ENCODE data around the gene KREMEN1. TPM values are rescaled to one million over a fixed set of nuclear protein-coding genes. Genes with fewer than 3 reads are reported as not detected.

The KREMEN1 gene
- total and polyA plus RNA-seq, 10 of the 15 experiments (the other 5 are each of a cell fraction or from before 2014, with no cell fraction given) = 0.10 to 2.5 (median 0.20) TPM; not detected in 1

GRCh38 chr22:29130476-29130875 lies 57.6 kb downstream of the KREMEN1 start (continued):
- TF ChIP-seq USF2 (IDR thresholded peaks at IDR 0.05; ENCODE audit: borderline replicate concordance, low read depth, low read length) (no peak), TCF3 (IDR thresholded peaks at IDR 0.05; ENCODE audit: borderline replicate concordance, insufficient read depth, low read depth, low read length) (no peak), SIN3A (IDR thresholded peaks at IDR 0.05; ENCODE audit: low read depth, low read length) (no peak), SMAD5 (IDR thresholded peaks at IDR 0.05; ENCODE audit: low read depth) (no peak)

DNA sequence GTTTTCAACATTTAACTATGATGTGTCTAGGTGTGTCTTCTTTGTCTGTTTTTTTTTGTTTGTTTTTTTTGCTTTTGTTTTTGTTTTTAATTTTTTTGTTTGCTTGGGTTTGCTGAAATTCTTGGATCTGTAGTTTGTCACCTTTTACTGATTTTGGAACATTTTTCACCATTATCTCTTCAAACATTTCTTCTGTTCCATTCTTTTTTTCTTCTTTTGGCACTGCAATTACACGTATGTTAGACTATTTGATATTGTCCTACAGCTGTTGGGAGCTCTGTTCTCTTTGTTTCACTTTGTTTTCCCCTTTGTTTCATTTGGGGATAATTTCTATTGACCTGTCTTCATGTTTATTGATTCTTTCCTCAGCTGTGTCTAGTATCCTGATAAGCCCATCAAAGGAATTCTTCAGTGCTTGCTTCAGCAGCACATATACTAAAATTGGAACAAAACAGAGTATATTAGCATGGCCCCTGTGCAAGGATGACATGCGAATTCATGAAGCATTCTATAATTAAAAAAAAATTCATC lies 60.8 kb downstream of the KREMEN1 start:
- intact Hi-C loops (cut with micrococcal nuclease; ENCODE audit: unreplicated experiment) = no loop called here
- in situ Hi-C loops (cut with MboI) = no loop called here
- H4K20me1 ChIP-seq (ENCODE audit: control insufficient read depth, insufficient read depth) = no peaks in the 10 kb centered on the region
- H3K27ac ChIP-seq (ENCODE audit: control insufficient read depth, insufficient read depth) = no peak overlapping the region
- H3K4me3 ChIP-seq = no peak overlapping the region
- H2AFZ ChIP-seq (ENCODE audit: control insufficient read depth, low read depth, low read length) = no peak overlapping the region
- no peaks in the 10 kb centered on the region for H3K36me3 ChIP-seq (ENCODE audit: control insufficient read depth in 2 of 2, insufficient read depth in 2 of 2, low read length in 1 of 2)
- H3K9me3 ChIP-seq (replicated peaks; ENCODE audit: control insufficient read depth, insufficient read depth, low read length) = no peaks in the 10 kb centered on the region
- BruUV-seq (replicated peaks) = no TSS peak
- H3K4me2 ChIP-seq (ENCODE audit: control insufficient read depth, insufficient read depth) = no peak overlapping the region
- TF ChIP-seq RB1 (IDR thresholded peaks at IDR 0.05; ENCODE audit: borderline replicate concordance) = no peak
- TF ChIP-seq RCOR1 (conservative IDR thresholded peaks at IDR 0.05; ENCODE audit: low read depth, low read length) = no peak
- TF ChIP-seq, protein P1, sequence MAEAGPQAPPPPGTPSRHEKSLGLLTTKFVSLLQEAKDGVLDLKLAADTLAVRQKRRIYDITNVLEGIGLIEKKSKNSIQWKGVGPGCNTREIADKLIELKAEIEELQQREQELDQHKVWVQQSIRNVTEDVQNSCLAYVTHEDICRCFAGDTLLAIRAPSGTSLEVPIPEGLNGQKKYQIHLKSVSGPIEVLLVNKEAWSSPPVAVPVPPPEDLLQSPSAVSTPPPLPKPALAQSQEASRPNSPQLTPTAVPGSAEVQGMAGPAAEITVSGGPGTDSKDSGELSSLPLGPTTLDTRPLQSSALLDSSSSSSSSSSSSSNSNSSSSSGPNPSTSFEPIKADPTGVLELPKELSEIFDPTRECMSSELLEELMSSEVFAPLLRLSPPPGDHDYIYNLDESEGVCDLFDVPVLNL (IDR thresholded peaks at IDR 0.05; ENCODE audit: low read depth, low read length) = no peak
- no peak for TF ChIP-seq EZH2 (IDR thresholded peaks at IDR 0.05; ENCODE audit: borderline replicate concordance, control insufficient read depth, low read depth, low read length)
- no peak for TF ChIP-seq POLR2A (IDR thresholded peaks at IDR 0.05; ENCODE audit: low read depth, low read length)
- TF ChIP-seq, protein P2, sequence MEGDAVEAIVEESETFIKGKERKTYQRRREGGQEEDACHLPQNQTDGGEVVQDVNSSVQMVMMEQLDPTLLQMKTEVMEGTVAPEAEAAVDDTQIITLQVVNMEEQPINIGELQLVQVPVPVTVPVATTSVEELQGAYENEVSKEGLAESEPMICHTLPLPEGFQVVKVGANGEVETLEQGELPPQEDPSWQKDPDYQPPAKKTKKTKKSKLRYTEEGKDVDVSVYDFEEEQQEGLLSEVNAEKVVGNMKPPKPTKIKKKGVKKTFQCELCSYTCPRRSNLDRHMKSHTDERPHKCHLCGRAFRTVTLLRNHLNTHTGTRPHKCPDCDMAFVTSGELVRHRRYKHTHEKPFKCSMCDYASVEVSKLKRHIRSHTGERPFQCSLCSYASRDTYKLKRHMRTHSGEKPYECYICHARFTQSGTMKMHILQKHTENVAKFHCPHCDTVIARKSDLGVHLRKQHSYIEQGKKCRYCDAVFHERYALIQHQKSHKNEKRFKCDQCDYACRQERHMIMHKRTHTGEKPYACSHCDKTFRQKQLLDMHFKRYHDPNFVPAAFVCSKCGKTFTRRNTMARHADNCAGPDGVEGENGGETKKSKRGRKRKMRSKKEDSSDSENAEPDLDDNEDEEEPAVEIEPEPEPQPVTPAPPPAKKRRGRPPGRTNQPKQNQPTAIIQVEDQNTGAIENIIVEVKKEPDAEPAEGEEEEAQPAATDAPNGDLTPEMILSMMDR (IDR thresholded peaks at IDR 0.05 in 2 of 3, conservative IDR thresholded peaks at IDR 0.05 in 1 of 3; ENCODE audit: control insufficient read depth in 2 of 3, extremely low read depth in 1 of 3, insufficient read depth in 1 of 3, low read depth in 3 of 3, low read length in 3 of 3) = no peak
- no peak for TF ChIP-seq TCF12 (IDR thresholded peaks at IDR 0.05; ENCODE audit: low read depth, low read length)
- no peak for TF ChIP-seq ZZZ3 (IDR thresholded peaks at IDR 0.05; ENCODE audit: control insufficient read depth, insufficient read length, low read depth)
- no peak for TF ChIP-seq ATF3 (IDR thresholded peaks at IDR 0.05; ENCODE audit: borderline replicate concordance, extremely low read depth, low read depth, low read length)
- no peak for TF ChIP-seq CHD1 (IDR thresholded peaks at IDR 0.05; ENCODE audit: low read depth, low read length)
- TF ChIP-seq ZNF622 (IDR thresholded peaks at IDR 0.05) = no peak
- TF ChIP-seq ZNF24 (IDR thresholded peaks at IDR 0.05) = no peak
- TF ChIP-seq GATAD2B (conservative IDR thresholded peaks at IDR 0.05; ENCODE audit: low read depth) = no peak
- SMC1A ChIA-PET (ENCODE audit: uncharacterized antibody, unreplicated experiment) = interaction anchor here (1.3 kb wide), 1 partner anchor 133 kb away, joined by 4 read pairs; no protein-coding TSS in a partner anchor
- no peak for ATAC-seq
- no peak for DNase-seq (ENCODE audit: low read depth, low spot score)
- POLR2A ChIA-PET = interaction anchor here (1.7 kb wide), 1 partner anchor 19 kb away, joined by 3 read pairs; no protein-coding TSS in a partner anchor
- H3K27me3 ChIP-seq (replicated peaks in 1 of 2; ENCODE audit: control insufficient read depth in 2 of 2, insufficient read depth in 2 of 2, low read length in 1 of 2) = no peaks in the 10 kb centered on the region
- WGBS (ENCODE audit: insufficient coverage, insufficient replicate concordance, low lambda C conversion rate, missing lambda C conversion rate) = 7% methylated on average over 2 of the region's 2 CpGs
- RAD21 ChIA-PET (ENCODE audit: unreplicated experiment) = no interaction called here
- no peaks in the 10 kb centered on the region for H3K4me1 ChIP-seq (ENCODE audit: control insufficient read depth, insufficient read depth, low read length)
- H3K9ac ChIP-seq (ENCODE audit: control insufficient read depth, insufficient read depth, low read length) = no peak overlapping the region
- no peaks in the 10 kb centered on the region for H3K79me2 ChIP-seq (ENCODE audit: control insufficient read depth, insufficient read depth, low read length)
- CTCF ChIA-PET = interaction anchor here (1.0 kb wide), 1 partner anchor 111 kb away, joined by 3 read pairs; no protein-coding TSS in a partner anchor
- FAIRE-seq = no peak
